SK-N-SH (cell line): ENCODE measurements around the gene FAM20C. TPM values are rescaled to one million over a fixed set of nuclear protein-coding genes. Genes with fewer than 3 reads are reported as not detected.

Source experiments
- CTCF ChIA-PET: fragments of 300-600, 350-600 bp; formaldehyde crosslinking; extraction: SDS; loops from one replicate; lab custom pipeline; 2021; lab: Yijun Ruan, JAX
- POLR2A ChIA-PET: fragments of 350-600 bp; sonication (Branson Sonifier 250); formaldehyde crosslinking; extraction: SDS; loops from one replicate; lab custom pipeline; 2020; ENCODE audit warnings: antibody characterized with exemption, inconsistent platforms; lab: Yijun Ruan, JAX
- DNase-seq: peaks from one replicate; pipeline ENCODE4 v3.0.0; 2012
- H2AFZ ChIP-seq: fragments of 200-600 bp; sonication (generic); 2 replicates; pipeline ENCODE4 v1.8.1; 2016; ENCODE audit warnings: antibody characterized with exemption, mild to moderate bottlenecking, low read depth
- H3F3A ChIP-seq: fragments of 200-600 bp; sonication (generic); replicated peaks from 2 replicates; pipeline ENCODE3; 2016; ENCODE audit warnings: antibody characterized with exemption, mild to moderate bottlenecking; ENCODE audit not compliant: insufficient read depth
- H3K27ac ChIP-seq, 2 experiments: fragments of 200-500 bp in 1 of 2; fragments of 200-600 bp in 1 of 2; sonication (Bioruptor generic) in 1 of 2; sonication (generic), shearing (Covaris generic) in 1 of 2; 2 replicates each; pipeline versions ENCODE4 v1.5.1 to v1.6.1; 2014 to 2016; ENCODE audit warnings: low read depth in 2 of 2, inconsistent platforms in 1 of 2, low read length in 1 of 2, mild to moderate bottlenecking in 1 of 2, mixed read lengths in 1 of 2
- H3K27me3 ChIP-seq: fragments of 200-600 bp; sonication (generic), shearing (Covaris generic); 2 replicates; pipeline ENCODE4 v1.6.1; 2016; ENCODE audit warnings: mixed run types; ENCODE audit not compliant: insufficient read depth
- H3K36me3 ChIP-seq, 2 experiments: fragments of 200-500 bp in 1 of 2; fragments of 200-600 bp in 1 of 2; sonication (Bioruptor generic) in 1 of 2; sonication (generic) in 1 of 2; replicated peaks in 1 of 2; 2 replicates each; pipeline versions ENCODE3 to v1.5.1; 2014 to 2016; ENCODE audit warnings: low read length in 1 of 2, mild to moderate bottlenecking in 1 of 2; ENCODE audit not compliant: insufficient read depth in 2 of 2, control insufficient read depth in 1 of 2
- H3K4me1 ChIP-seq, 2 experiments: fragments of 200-500 bp in 1 of 2; fragments of 200-600 bp in 1 of 2; sonication (Bioruptor generic) in 1 of 2; sonication (generic), shearing (Covaris generic) in 1 of 2; 2 replicates each; pipeline versions ENCODE4 v1.5.1 to v1.6.1; 2014 to 2016; ENCODE audit warnings: low read depth in 1 of 2, low read length in 1 of 2, mixed run types in 1 of 2; ENCODE audit not compliant: insufficient read depth in 2 of 2, control insufficient read depth in 1 of 2
- H3K4me2 ChIP-seq: fragments of 200-600 bp; sonication (generic), shearing (Covaris generic); 2 replicates; pipeline ENCODE4 v1.6.1; 2017; ENCODE audit warnings: mixed run types
- H3K4me3 ChIP-seq, 2 experiments: fragments of 200-500 bp in 1 of 2; fragments of 200-600 bp in 1 of 2; sonication (Bioruptor generic) in 1 of 2; sonication (generic), shearing (Covaris generic) in 1 of 2; 2 replicates each; pipeline versions ENCODE4 v1.5.1 to v1.8.1; 2014 to 2016; ENCODE audit warnings: low read depth in 2 of 2, inconsistent platforms in 1 of 2, low read length in 1 of 2, mild to moderate bottlenecking in 1 of 2, mixed read lengths in 1 of 2, moderate library complexity in 1 of 2
- H3K79me2 ChIP-seq: fragments of 200-600 bp; sonication (generic); 2 replicates; pipeline ENCODE4 v1.8.1; 2017; ENCODE audit warnings: mild to moderate bottlenecking; ENCODE audit not compliant: insufficient read depth
- H3K9ac ChIP-seq: fragments of 200-600 bp; sonication (generic); 2 replicates; pipeline ENCODE4 v1.6.1; 2017; ENCODE audit warnings: mixed run types
- H3K9me2 ChIP-seq: fragments of 200-600 bp; sonication (generic); 2 replicates; pipeline ENCODE4 v1.6.1; 2017; ENCODE audit warnings: mixed run types
- H3K9me3 ChIP-seq: fragments of 200-600 bp; sonication (generic); 2 replicates; pipeline ENCODE4 v1.6.1; 2017; ENCODE audit warnings: mixed run types, mild to moderate bottlenecking, moderate library complexity
- H4K20me1 ChIP-seq: fragments of 200-600 bp; sonication (generic); 2 replicates; pipeline ENCODE4 v1.6.1; 2017; ENCODE audit warnings: mild to moderate bottlenecking, mixed run types; ENCODE audit not compliant: insufficient read depth
- CTCF ChIP-seq: fragments of 200-600 bp; sonication (generic); IDR thresholded peaks from 2 replicates; pipeline ENCODE4 v1.6.1; 2017; ENCODE audit warnings: antibody characterized with exemption, mild to moderate bottlenecking, moderate library complexity
- EZH2phosphoT487 ChIP-seq: fragments of 200-600 bp; sonication (generic); IDR thresholded peaks from 2 replicates; pipeline ENCODE4 v1.6.1; 2017; ENCODE audit warnings: low read depth, mixed run types, mild to moderate bottlenecking, antibody characterized with exemption, moderate library complexity, borderline replicate concordance
- FOSL2 ChIP-seq: IDR thresholded peaks from 2 replicates; pipeline ENCODE4 v1.4.0; 2012; ENCODE audit warnings: low read depth, mild to moderate bottlenecking, moderate library complexity, borderline replicate concordance
- FOXJ3 ChIP-seq: sonication (generic); formaldehyde crosslinking; IDR thresholded peaks from 2 replicates; pipeline ENCODE4 v1.5.1; 2020; ENCODE audit warnings: mild to moderate bottlenecking, missing genetic modification reagents
- FOXM1 ChIP-seq: IDR thresholded peaks from 2 replicates; pipeline ENCODE4 v1.4.0; 2012; ENCODE audit warnings: low read depth, mild to moderate bottlenecking
- GABPA ChIP-seq: IDR thresholded peaks from 2 replicates; pipeline ENCODE4 v1.4.0; 2012; ENCODE audit warnings: low read depth, mild to moderate bottlenecking
- IRF3 ChIP-seq: fragments of 150-350 bp; IDR thresholded peaks from 2 replicates; pipeline ENCODE4 v1.6.1; 2016; ENCODE audit warnings: mild to moderate bottlenecking, low read depth, low read length
- JUND ChIP-seq: IDR thresholded peaks from 2 replicates; pipeline ENCODE4 v1.4.0; 2012
- MAX ChIP-seq: IDR thresholded peaks from 2 replicates; pipeline ENCODE4 v1.4.0; 2012; ENCODE audit warnings: low read depth
- NRF1 ChIP-seq: IDR thresholded peaks from 2 replicates; pipeline ENCODE4 v1.6.1; 2012; ENCODE audit warnings: low read depth, mild to moderate bottlenecking, low read length
- RCOR1 ChIP-seq: fragments of 150-350 bp; IDR thresholded peaks from 2 replicates; pipeline ENCODE4 v1.6.1; 2017; ENCODE audit warnings: antibody characterized with exemption, low read length
- REST ChIP-seq: IDR thresholded peaks from 2 replicates; pipeline ENCODE4 v1.6.1; 2012; ENCODE audit warnings: mild to moderate bottlenecking, low read depth, low read length, moderate library complexity
- RXRA ChIP-seq: IDR thresholded peaks from 2 replicates; pipeline ENCODE4 v1.4.0; 2012; ENCODE audit warnings: low read depth, mild to moderate bottlenecking, borderline replicate concordance
- SIN3A ChIP-seq: IDR thresholded peaks from 2 replicates; pipeline ENCODE4 v1.6.1; 2012; ENCODE audit warnings: low read depth, mild to moderate bottlenecking, low read length, moderate library complexity, borderline replicate concordance
- SMC3 ChIP-seq: IDR thresholded peaks from 2 replicates; pipeline ENCODE4 v1.6.1; 2012; ENCODE audit warnings: low read depth, low read length, improper control_type of control experiment
- TEAD4 ChIP-seq: IDR thresholded peaks from 2 replicates; pipeline ENCODE4 v1.4.0; 2012; ENCODE audit warnings: mild to moderate bottlenecking, borderline replicate concordance; ENCODE audit not compliant: insufficient read depth
- WGBS: methylation state at CpG from one replicate; pipeline ENCODE4 v1.1.6; 2017; ENCODE audit warnings: low lambda C conversion rate; 5-methylcytosine and 5-hydroxymethylcytosine counted together
- polyA plus RNA-seq, 3 experiments: library from polyadenylated mRNA; depleted of rRNA; stranded (reverse); fragments of >200 nt; gene quantifications; 2 replicates each; pipeline ENCODE4 v1.2.3, GENCODE V29; 2012
- TF ChIP-seq, protein P1 (sequence below): IDR thresholded peaks from 2 replicates; pipeline ENCODE4; 2012
- TF ChIP-seq, protein P2 (sequence below): IDR thresholded peaks from 2 replicates; pipeline ENCODE4 v1.4.0; 2012; ENCODE audit warnings: low read depth, borderline replicate concordance

FAM20C gene
- polyA plus RNA-seq, 1 of the 3 experiments (the other 2 are of a cell fraction), result 12.7 TPM

DNA sequence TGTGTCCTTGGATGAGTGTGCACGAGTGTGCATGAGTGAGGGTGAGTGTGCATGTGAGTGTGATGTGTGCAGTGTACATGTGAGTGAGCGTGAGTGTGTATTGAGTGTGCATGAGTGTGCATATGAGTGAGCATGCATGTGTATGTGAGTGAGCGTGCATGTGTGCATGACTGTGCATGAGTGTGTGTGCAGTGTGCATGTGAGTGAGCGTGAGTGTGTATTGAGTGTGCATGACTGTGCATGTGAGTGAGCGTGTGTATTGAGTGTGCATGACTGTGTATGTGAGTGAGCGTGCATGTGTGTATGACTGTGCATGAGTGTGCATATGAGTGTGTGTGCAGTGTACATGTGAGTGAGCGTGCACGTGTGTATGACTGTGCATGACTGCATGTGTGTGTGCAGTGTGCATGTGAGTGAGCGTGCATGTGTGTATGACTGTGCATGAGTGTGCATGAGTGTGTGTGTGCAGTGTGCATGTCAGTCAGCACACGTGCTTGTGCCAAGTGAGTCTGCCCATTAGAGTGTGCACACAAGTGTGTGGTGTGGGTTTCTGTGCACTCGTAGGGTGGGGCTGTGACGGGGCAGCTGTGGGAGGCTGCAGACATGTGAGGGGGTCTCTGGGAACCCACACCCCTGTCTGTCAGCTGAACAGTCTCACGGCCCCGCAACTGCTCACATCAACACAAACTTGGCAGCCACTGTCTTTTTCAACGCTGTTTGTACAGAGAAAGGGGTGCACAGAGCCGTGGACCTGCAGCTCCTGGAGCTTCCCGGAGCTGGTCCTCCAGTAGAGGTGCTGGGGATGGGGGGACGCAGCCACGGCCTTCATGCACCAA, 112.4 kb downstream of the FAM20C start:
- Histone ChIP-seq H3K4me1 (no peaks in the 10 kb centered on the region), H4K20me1 (no peaks in the 10 kb centered on the region), H3K9ac (no peak overlapping the region), H3K4me3 (no peak overlapping the region), H3K27ac (no peak overlapping the region), H3F3A (no peaks in the 10 kb centered on the region), H3K36me3 (no peaks in the 10 kb centered on the region), H2AFZ (no peak overlapping the region), H3K27me3 (peaks cover 15% of the 10 kb centered on the region), H3K9me3 (peaks cover 14% of the 10 kb centered on the region; the same call in 1 of the 2 replicates), H3K4me2 (no peak overlapping the region), H3K9me2 (no peaks in the 10 kb centered on the region), H3K79me2 (no peaks in the 10 kb centered on the region)
- TF ChIP-seq NRF1, result no peak
- TF ChIP-seq IRF3, result no peak
- TF ChIP-seq CTCF, result no peak
- TF ChIP-seq REST, result no peak
- no peak for TF ChIP-seq FOXJ3 (CRISPR knock-in tag)
- TF ChIP-seq GABPA, result no peak
- no peak for TF ChIP-seq RXRA
- TF ChIP-seq, protein P1, sequence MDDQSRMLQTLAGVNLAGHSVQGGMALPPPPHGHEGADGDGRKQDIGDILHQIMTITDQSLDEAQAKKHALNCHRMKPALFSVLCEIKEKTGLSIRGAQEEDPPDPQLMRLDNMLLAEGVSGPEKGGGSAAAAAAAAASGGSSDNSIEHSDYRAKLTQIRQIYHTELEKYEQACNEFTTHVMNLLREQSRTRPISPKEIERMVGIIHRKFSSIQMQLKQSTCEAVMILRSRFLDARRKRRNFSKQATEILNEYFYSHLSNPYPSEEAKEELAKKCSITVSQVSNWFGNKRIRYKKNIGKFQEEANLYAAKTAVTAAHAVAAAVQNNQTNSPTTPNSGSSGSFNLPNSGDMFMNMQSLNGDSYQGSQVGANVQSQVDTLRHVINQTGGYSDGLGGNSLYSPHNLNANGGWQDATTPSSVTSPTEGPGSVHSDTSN, result no peak
- TF ChIP-seq FOXM1, result no peak
- TF ChIP-seq EZH2phosphoT487, result no peak
- TF ChIP-seq MAX, result no peak
- TF ChIP-seq RCOR1, result no peak
- TF ChIP-seq FOSL2, result no peak
- TF ChIP-seq SIN3A, result no peak
- TF ChIP-seq SMC3, result no peak
- TF ChIP-seq, protein P2, sequence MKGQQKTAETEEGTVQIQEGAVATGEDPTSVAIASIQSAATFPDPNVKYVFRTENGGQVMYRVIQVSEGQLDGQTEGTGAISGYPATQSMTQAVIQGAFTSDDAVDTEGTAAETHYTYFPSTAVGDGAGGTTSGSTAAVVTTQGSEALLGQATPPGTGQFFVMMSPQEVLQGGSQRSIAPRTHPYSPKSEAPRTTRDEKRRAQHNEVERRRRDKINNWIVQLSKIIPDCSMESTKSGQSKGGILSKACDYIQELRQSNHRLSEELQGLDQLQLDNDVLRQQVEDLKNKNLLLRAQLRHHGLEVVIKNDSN, result no peak
- TF ChIP-seq JUND, result no peak
- no peak for TF ChIP-seq TEAD4
- peak; percentile 37 for DNase-seq
- 39% methylated on average over 14 of the region's 19 CpGs for WGBS
- ChIA-PET POLR2A (no interaction called here), CTCF (interaction anchor here (0.8 to 2.6 kb wide), 3 partner anchors 10 to 28 kb away, joined by 3 to 19 read pairs (median 5); no protein-coding TSS in a partner anchor)
